Daoy (cell line): ENCODE results near the gene DISP3. TPM values are rescaled to one million over a fixed set of nuclear protein-coding genes. Genes with fewer than 3 reads are reported as not detected.

Experiments used
- DNase-seq: peaks from one replicate; pipeline ENCODE4 v3.0.0-alpha.2; 2015; ENCODE audit warnings: low read depth
- total RNA-seq: library from RNA; depleted of rRNA; stranded (reverse); fragments of >200 nt; shearing (Covaris generic); gene quantifications from 2 replicates; pipeline ENCODE4 v1.2.3, GENCODE V29; 2014

Gene DISP3
- total RNA-seq, 1 experiment from 2014 or later: 0.11 TPM

- no peak for DNase-seq
Observed at GRCh38 chr1:11486231-11487009, 7.5 kb downstream of the DISP3 start.

GRCh38 chr1:11487196-11487751, 8.3 kb downstream of the DISP3 start:
- DNase-seq: no peak

- no peak for DNase-seq
Observed at GRCh38 chr1:11488201-11488770, 9.3 kb downstream of the DISP3 start.

GRCh38 chr1:11488966-11489625, 10.1 kb downstream of the DISP3 start:
- no peak for DNase-seq

GRCh38 chr1:11492235-11492634, 13.3 kb downstream of the DISP3 start:
- no peak for DNase-seq

GRCh38 chr1:11493972-11494655, 15.2 kb downstream of the DISP3 start:
- DNase-seq: no peak

- DNase-seq: no peak
Observed at GRCh38 chr1:11494771-11495170, 15.8 kb downstream of the DISP3 start.

GRCh38 chr1:11495579-11495978, 16.6 kb downstream of the DISP3 start:
- no peak for DNase-seq

- DNase-seq: no peak
Observed at GRCh38 chr1:11496551-11497080, 17.7 kb downstream of the DISP3 start.

- no peak for DNase-seq
Observed at GRCh38 chr1:11498956-11499594, 20.1 kb downstream of the DISP3 start.

GRCh38 chr1:11499601-11500331, 20.8 kb downstream of the DISP3 start:
- DNase-seq: no peak

- DNase-seq: no peak
Observed at GRCh38 chr1:11500881-11501280, 21.9 kb downstream of the DISP3 start.

- no peak for DNase-seq
Observed at GRCh38 chr1:11501491-11501897, 22.5 kb downstream of the DISP3 start.

GRCh38 chr1:11501906-11502485, 23.0 kb downstream of the DISP3 start:
- no peak for DNase-seq

GRCh38 chr1:11502516-11502915, 23.6 kb downstream of the DISP3 start:
- DNase-seq: no peak

GRCh38 chr1:11504599-11504998, 25.6 kb downstream of the DISP3 start:
- DNase-seq: no peak

- no peak for DNase-seq
Observed at GRCh38 chr1:11505591-11506538, 26.9 kb downstream of the DISP3 start.

- DNase-seq: no peak
Observed at GRCh38 chr1:11507309-11507708, 28.4 kb downstream of the DISP3 start.

GRCh38 chr1:11513681-11514080, 34.7 kb downstream of the DISP3 start:
- DNase-seq: no peak
